BJ (cell line): Measurements from ENCODE around the gene PPP1R9B. TPM values are rescaled to one million over a fixed set of nuclear protein-coding genes. Genes with fewer than 3 reads are reported as not detected.

Experiments used
- CTCF ChIA-PET: fragments of 350-600 bp; formaldehyde crosslinking; extraction: SDS; loops from one replicate; lab custom pipeline; 2021; ENCODE audit warnings: antibody characterized with exemption, inconsistent platforms; lab: Yijun Ruan, JAX
- POLR2A ChIA-PET: fragments of 300-600 bp; sonication (Branson Sonifier 250); formaldehyde crosslinking; extraction: SDS; loops from one replicate; lab custom pipeline; 2021; ENCODE audit warnings: antibody characterized with exemption; lab: Charles Lee
- DNase-seq: peaks from one replicate; pipeline ENCODE4 v3.0.0-alpha.2; 2011; ENCODE audit warnings: low read depth
- H3K27me3 ChIP-seq: 2 replicates; pipeline ENCODE4 v1.6.0; 2011; ENCODE audit warnings: low read length; ENCODE audit not compliant: control insufficient read depth, insufficient read depth
- H3K36me3 ChIP-seq: 2 replicates; pipeline ENCODE4 v1.5.1; 2011; ENCODE audit warnings: low read length; ENCODE audit not compliant: control insufficient read depth, insufficient read depth
- H3K4me3 ChIP-seq: 2 replicates; pipeline ENCODE4 v1.5.1; 2011; ENCODE audit warnings: low read depth, mild to moderate bottlenecking, control low read depth, low read length
- polyA plus RNA-seq: library from polyadenylated mRNA; depleted of rRNA; stranded (reverse); fragments of >200 nt; gene quantifications from 2 replicates; pipeline ENCODE4 v1.2.3, GENCODE V29; 2011
- TF ChIP-seq, protein P1 (sequence below): IDR thresholded peaks from 2 replicates; pipeline ENCODE4 v1.5.1; 2011; ENCODE audit warnings: low read depth, mild to moderate bottlenecking, control low read depth, inconsistent platforms, low read length, moderate library complexity; ENCODE audit not compliant: insufficient read depth

The PPP1R9B gene
- polyA plus RNA-seq, 1 experiment = 17.2 TPM

DNA sequence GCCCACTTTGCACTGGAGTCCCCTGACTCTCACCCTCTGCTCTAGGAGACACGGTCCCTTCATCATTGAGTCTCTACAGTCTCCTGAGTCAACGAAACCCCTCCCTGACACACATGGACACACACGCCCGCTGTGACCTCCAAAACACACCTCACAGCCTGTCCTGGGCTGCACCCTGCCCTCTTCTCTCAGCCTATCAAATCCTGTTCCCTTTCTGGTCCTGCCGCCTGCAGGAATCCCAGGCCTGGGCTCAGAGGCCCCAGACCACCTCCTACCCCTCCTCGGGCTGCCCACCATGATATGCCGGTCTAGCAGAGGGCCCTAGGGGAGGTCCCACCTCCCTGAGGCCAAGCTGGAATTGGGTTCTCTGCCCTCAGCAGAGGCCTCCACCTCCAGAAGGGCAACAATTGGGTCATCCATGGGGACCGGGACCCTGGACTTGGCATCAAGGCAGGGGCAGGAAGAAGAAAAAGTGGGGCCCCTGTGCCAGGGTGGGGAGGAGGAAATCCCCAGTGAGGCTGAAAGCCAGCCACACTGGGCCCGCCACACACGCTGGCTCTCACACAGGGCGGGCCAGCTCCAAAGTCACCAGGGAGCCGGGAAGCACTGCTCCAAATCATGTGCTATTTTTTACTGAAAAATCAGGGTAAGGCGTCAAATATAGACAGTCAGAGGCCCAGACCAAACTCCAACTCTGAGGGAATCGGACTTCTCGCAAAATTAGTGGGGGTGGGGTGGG is 3.4 kb downstream of the PPP1R9B start:
- peak overlapping the region; percentile 67 for H3K4me3 ChIP-seq
- DNase-seq = no peak
- POLR2A ChIA-PET = interaction anchor here (0.7 kb wide), 1 partner anchor 117 kb away, joined by 18 read pairs; no protein-coding TSS in a partner anchor
- TF ChIP-seq, protein P1, sequence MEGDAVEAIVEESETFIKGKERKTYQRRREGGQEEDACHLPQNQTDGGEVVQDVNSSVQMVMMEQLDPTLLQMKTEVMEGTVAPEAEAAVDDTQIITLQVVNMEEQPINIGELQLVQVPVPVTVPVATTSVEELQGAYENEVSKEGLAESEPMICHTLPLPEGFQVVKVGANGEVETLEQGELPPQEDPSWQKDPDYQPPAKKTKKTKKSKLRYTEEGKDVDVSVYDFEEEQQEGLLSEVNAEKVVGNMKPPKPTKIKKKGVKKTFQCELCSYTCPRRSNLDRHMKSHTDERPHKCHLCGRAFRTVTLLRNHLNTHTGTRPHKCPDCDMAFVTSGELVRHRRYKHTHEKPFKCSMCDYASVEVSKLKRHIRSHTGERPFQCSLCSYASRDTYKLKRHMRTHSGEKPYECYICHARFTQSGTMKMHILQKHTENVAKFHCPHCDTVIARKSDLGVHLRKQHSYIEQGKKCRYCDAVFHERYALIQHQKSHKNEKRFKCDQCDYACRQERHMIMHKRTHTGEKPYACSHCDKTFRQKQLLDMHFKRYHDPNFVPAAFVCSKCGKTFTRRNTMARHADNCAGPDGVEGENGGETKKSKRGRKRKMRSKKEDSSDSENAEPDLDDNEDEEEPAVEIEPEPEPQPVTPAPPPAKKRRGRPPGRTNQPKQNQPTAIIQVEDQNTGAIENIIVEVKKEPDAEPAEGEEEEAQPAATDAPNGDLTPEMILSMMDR = no peak
- peaks cover 23% of the 10 kb centered on the region for H3K36me3 ChIP-seq
- CTCF ChIA-PET = interaction anchor here (0.6 to 4.4 kb wide), 11 partner anchors 7 to 149 kb away, joined by 3 to 20 read pairs (median 6); partner anchors contain the start of gene PDK2
- H3K27me3 ChIP-seq = no peaks in the 10 kb centered on the region

DNA sequence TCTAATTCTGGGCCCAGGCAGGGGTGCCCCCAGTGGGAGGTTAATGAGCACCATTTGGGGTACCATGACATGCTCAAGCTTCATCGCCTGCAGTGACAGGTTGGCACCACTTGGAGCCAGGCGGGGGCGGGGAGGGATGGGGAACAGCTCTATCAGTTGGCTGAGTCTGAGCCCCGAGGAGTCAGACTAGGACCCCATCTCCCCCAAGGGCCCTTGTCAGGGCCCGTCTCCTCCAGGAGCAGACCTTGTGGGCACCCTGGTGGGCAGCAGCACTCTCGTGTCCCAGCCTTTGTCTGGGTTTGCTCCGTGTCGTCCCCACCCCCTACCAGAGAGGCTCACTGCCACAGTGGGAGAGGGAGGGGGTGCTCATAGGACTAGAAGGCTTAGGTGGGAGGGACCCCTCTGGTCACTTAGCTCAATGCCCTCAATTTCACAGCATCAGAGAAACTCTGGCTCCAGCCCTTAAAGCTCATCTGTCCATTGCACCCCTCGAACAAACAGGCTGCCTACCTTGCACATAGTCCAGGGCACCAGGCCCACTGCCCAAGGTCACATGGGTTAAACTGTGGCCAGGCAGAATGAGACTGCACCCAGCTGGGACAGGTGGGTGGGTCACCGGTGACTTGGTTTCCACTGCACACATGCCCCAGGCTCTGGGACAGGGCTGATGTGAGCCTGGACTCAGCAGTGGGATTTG is 4.1 kb downstream of the PPP1R9B start:
- no peak for DNase-seq

DNA sequence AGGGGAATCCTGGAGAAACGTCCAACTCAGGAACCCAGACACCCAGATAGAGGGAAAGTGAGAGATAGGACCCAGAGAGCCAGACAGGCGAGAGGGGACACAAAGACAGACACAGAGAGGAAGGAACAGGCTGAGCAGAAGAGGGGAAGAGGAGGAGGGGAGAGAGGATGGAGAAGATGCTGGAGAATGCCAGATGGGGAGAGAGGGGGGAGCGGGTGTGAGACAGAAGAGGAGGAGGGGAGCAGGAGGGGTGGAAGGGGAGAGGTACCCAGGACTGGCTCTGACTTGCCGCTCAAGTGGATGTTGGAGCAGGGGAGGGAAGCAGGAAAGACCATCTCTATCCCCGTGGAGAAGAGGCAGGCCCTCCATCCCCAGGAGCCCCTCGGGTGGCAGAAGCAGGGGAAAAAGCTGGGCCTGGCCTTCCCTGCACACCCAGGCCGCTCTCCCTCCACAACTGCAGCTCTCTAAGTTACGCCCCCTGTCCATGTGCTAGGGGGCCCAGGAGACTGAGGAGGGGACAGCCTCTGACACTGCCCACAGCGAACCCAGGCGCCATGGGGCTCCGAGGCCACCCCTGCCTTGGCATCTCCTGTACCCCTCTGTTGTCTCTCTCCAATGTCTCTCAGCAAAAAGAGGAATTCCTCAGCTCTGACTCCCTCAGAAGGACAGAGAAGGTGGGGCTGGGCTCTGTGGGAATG is 4.8 kb downstream of the PPP1R9B start:
- peak overlapping the region; percentile 19; the same call in 1 of the 2 replicates for H3K4me3 ChIP-seq
- no peak for DNase-seq
- H3K27me3 ChIP-seq = no peaks in the 10 kb centered on the region
- TF ChIP-seq, protein P1 = no peak
- CTCF ChIA-PET = interaction anchor here (0.7 to 4.4 kb wide), 13 partner anchors 9 to 151 kb away, joined by 3 to 20 read pairs (median 5); no protein-coding TSS in a partner anchor
- POLR2A ChIA-PET = no interaction called here
- H3K36me3 ChIP-seq = peaks cover 32% of the 10 kb centered on the region

More for the DNA sequence above, 4.1 kb downstream of the PPP1R9B start:
- peak overlapping the region; percentile 67 for H3K4me3 ChIP-seq
- ChIA-PET POLR2A (no interaction called here), CTCF (interaction anchor here (0.6 to 4.4 kb wide), 15 partner anchors 10 to 150 kb away, joined by 3 to 20 read pairs (median 4); no protein-coding TSS in a partner anchor)
- peaks cover 28% of the 10 kb centered on the region for H3K36me3 ChIP-seq
- no peaks in the 10 kb centered on the region for H3K27me3 ChIP-seq
- TF ChIP-seq, protein P1 = peak; percentile 33

DNA sequence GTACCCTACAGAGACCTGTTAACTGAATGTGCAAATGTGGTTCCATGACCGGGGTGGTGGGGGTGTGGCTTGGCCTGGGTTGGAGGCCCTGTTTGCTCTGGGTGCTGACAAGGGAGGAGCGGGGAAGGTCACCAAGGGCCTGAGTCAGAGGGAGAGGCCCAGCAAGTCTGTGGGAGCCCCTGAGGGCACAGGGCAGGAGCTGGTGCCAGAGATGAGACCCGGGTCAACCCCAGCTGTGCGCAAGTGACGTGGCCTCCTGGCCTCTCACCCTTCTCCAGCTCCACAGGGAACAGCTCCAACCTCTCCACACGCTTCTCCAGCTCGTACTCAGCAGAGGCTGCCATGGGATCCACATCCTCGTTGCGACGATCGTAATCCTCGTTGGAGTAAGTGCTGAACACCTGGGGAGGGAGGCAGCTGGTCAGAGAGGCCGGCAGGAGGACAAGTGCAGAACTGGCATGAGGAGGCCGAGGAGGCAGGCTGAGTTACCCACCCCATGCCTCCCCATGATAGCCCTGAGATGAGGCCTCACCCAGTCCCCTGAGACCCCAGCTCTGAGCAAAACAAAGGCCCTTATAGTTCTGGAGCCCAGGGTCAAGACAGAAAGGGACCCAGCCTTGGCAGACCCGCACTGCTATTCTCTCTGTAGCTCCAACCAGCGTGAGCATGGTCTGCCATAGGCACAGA is 5.5 kb downstream of the PPP1R9B start:
- H3K36me3 ChIP-seq = peaks cover 37% of the 10 kb centered on the region
- ChIA-PET POLR2A (no interaction called here), CTCF (interaction anchor here (1.0 to 4.4 kb wide), 7 partner anchors 9 to 151 kb away, joined by 3 to 20 read pairs (median 7); no protein-coding TSS in a partner anchor)
- H3K27me3 ChIP-seq = no peaks in the 10 kb centered on the region
- no peak for DNase-seq
- TF ChIP-seq, protein P1 = no peak
- no peak overlapping the region for H3K4me3 ChIP-seq
